ENCODE data around the gene EN2. TPM values are rescaled to one million over a fixed set of nuclear protein-coding genes. Genes with fewer than 3 reads are reported as not detected.
A peak's percentile ranks its signal among the peaks of the same experiment; 100 is the strongest.

The EN2 gene
- total and polyA plus RNA-seq, 3 donors from 2014 or later = 0.81 to 1.6 (median 1.6) TPM

- TF ChIP-seq CTCF (IDR thresholded peaks at IDR 0.05) (no peak), POLR2A (IDR thresholded peaks at IDR 0.05) (no peak)
- intact Hi-C loops (cut with DNase I; ENCODE audit: low total_unique reads) = no loop called here
- no peaks in the 10 kb centered on the region for H3K36me3 ChIP-seq (ENCODE audit: low read depth, missing control alignments)
- no peaks in the 10 kb centered on the region for H3K27me3 ChIP-seq
- no peak overlapping the region for H3K4me3 ChIP-seq
- WGBS, 2 donors = 56 to 67% methylated on average over 17 of the region's 17 CpGs
- peak; percentile 12 for DNase-seq
- no peaks in the 10 kb centered on the region for H3K4me1 ChIP-seq
- H3K9me3 ChIP-seq = no peaks in the 10 kb centered on the region
- H3K27ac ChIP-seq = no peak overlapping the region
Observed at GRCh38 chr7:155482511-155483183, 24.7 kb downstream of the EN2 start.

GRCh38 chr7:155483245-155483644, 25.3 kb downstream of the EN2 start:
- Histone ChIP-seq H3K4me1 (no peaks in the 10 kb centered on the region), H3K27me3 (no peaks in the 10 kb centered on the region), H3K36me3 (ENCODE audit: low read depth, missing control alignments) (no peaks in the 10 kb centered on the region), H3K9me3 (no peaks in the 10 kb centered on the region), H3K27ac (no peak overlapping the region), H3K4me3 (no peak overlapping the region)
- intact Hi-C loops (cut with DNase I; ENCODE audit: low total_unique reads) = no loop called here
- TF ChIP-seq CTCF (IDR thresholded peaks at IDR 0.05) (no peak), POLR2A (IDR thresholded peaks at IDR 0.05) (no peak)
- DNase-seq = peak; percentile 10
- 11 to 23% methylated on average over 13 of the region's 13 CpGs for WGBS, 2 donors

- no peaks in the 10 kb centered on the region for H3K4me1 ChIP-seq
- TF ChIP-seq CTCF (IDR thresholded peaks at IDR 0.05) (no peak), POLR2A (IDR thresholded peaks at IDR 0.05) (no peak)
Observed at GRCh38 chr7:155483868-155484325, 26.0 kb downstream of the EN2 start.

GRCh38 chr7:155484483-155485399, 26.8 kb downstream of the EN2 start:
- 88 to 91% methylated on average over 17 to 23 of the region's 23 CpGs for WGBS, 2 donors
- H3K9me3 ChIP-seq = no peaks in the 10 kb centered on the region
- H3K27ac ChIP-seq = no peak overlapping the region
- no peak overlapping the region for H3K4me3 ChIP-seq
- intact Hi-C loops (cut with DNase I; ENCODE audit: low total_unique reads) = no loop called here
- H3K36me3 ChIP-seq (ENCODE audit: low read depth, missing control alignments) = no peaks in the 10 kb centered on the region
- DNase-seq = peak; percentile 10
- H3K27me3 ChIP-seq = no peaks in the 10 kb centered on the region
- TF ChIP-seq CTCF (IDR thresholded peaks at IDR 0.05) (no peak), POLR2A (IDR thresholded peaks at IDR 0.05) (no peak)
- no peaks in the 10 kb centered on the region for H3K4me1 ChIP-seq

More at GRCh38 chr7:155483868-155484325, 26.0 kb downstream of the EN2 start:
- intact Hi-C loops (cut with DNase I; ENCODE audit: low total_unique reads) = no loop called here
- no peak overlapping the region for H3K27ac ChIP-seq
- H3K4me3 ChIP-seq = no peak overlapping the region
- 33 to 36% methylated on average over 15 to 16 of the region's 16 CpGs for WGBS, 2 donors
- peak; percentile 19 for DNase-seq
- H3K36me3 ChIP-seq (ENCODE audit: low read depth, missing control alignments) = no peaks in the 10 kb centered on the region
- no peaks in the 10 kb centered on the region for H3K27me3 ChIP-seq
- no peaks in the 10 kb centered on the region for H3K9me3 ChIP-seq
